Stimulated activated CD8-positive, alpha-beta memory T cell treated with anti-CD3 and anti-CD28 coated beads, Interleukin-2, amount 100 ng/mL, for 48 hours (primary cell): ENCODE measurements around the gene MYO1D.
"Not testable (repeated sequence)": the region's sequence is repeated elsewhere in the genome, so short reads cannot be mapped to it uniquely, and the experiment has no call there.

ENCODE experiments used
- DNase-seq, 2 donors: peaks; one replicate each; pipeline ENCODE4 v3.0.0-alpha.2; 2020; ENCODE audit warnings: low read depth in 2 of 2

Gene MYO1D

DNA sequence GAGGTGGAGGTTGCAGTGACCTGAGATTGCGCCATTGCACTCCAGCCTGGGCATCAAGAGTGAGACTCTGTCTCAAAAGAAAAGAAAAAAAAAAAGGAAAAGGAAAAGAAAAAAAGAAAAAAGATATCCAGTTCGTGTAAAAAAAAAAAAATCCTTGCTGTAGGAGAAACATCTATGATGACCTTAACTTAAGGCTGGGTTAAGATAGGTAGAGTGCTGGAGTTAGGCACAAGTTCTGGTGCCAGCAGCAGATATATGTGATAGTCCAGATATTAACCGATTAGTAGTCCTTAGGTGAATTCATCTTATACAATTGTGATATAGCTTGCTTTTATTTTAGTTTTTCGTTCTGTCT lies 415.4 kb downstream of the MYO1D start:
- no peak for DNase-seq

DNA sequence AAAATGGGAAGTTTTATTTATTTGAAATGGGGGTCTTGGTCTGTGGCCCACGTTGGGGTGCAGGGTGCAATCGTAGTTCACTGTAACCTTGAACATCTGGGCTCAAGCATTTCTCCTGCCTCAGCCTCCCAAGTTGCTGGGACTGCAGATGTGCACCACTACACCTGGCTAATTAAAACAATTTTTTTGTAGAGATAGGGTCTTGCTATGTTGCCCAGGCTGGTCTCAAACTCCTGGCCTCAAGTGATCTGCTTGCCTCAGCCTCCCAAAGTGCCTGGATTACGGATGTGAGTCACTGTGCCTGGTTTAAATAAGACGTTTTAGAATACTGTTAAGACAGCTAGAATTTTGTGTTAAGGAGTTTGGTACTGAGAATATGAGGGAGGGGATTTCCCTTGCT lies 416.9 kb downstream of the MYO1D start:
- no peak for DNase-seq

GRCh38 chr17:32458371-32458770 lies 418.6 kb downstream of the MYO1D start:
- no peak for DNase-seq

GRCh38 chr17:32453370-32453769 lies 423.6 kb downstream of the MYO1D start:
- no peak for DNase-seq

DNA sequence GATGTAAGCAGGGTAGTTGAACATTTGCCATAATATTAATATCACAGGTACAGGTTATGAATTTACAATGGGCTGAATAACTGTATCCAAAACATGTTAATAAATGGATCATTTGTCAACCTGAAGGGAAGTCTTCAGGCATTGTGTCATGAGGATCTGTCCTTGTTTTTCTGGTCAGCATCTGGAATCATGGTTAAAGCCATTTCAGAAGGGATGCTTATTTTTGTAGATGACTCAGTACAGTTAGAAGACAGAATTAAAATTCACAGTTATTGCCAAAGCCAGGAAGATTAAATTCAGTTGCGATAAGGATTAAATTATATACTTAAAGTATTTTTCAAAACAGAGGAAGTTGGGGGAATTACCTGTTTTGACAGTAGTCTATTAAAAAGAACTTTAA lies 424.6 kb downstream of the MYO1D start:
- no peak for DNase-seq

DNA sequence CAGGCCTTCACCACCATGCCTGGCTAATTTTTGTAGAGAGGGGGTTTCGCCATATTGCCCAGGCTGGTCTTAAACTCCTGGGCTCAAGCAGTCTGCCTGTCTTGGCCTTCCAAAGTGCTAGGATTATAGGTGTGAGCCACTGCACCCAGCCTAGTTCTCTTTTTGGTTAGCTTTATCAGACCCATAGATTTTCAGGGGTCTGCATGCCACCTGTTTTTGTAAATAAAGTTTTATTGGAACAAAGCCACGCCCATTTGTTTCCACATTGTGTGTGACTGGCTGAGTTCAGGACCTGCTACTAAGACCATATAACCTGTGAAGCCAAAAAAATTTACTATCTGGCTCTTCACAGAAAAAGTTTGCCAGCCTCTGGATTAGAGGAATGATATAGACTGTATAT lies 425.0 kb downstream of the MYO1D start:
- no peak for DNase-seq

DNA sequence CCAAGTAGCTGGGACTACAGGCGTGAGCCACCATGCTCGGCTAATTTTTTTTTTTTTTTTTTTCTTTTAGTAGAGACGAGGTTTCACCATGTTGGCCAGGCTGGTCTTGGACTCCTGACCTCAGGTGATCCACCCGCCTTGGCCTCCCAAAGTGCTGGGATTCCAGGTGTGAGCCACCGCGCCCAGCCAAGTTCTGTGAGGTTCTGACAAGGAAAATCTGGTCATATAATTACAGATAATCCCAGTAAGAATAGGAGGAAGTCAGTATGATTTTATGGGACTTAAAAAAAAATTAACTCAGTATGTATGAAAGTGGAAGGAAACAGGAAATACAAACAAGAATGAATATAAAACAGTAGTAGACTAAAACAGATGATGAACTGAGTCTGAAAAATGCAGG lies 426.5 kb downstream of the MYO1D start:
- DNase-seq = not testable (repeated sequence)

DNA sequence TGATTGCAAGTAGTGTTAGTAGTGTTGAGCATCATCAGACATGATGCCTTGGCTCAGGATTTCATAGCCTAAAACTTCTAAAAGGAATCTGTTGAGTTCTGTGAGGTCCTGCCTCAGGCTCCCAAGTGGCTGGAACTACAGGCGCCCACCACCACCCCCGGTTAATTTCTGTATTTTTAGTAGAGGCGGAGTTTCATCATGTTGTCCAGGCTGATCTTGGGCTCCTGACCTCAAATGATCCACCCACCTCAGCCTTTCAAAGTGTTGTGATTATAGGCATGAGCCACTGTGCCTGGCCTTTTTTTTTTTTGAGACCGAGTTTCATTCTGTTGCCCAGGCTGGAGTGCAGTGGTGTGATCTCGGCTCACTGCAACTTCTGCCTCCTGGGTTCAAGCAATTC lies 427.0 kb downstream of the MYO1D start:
- DNase-seq = no peak

DNA sequence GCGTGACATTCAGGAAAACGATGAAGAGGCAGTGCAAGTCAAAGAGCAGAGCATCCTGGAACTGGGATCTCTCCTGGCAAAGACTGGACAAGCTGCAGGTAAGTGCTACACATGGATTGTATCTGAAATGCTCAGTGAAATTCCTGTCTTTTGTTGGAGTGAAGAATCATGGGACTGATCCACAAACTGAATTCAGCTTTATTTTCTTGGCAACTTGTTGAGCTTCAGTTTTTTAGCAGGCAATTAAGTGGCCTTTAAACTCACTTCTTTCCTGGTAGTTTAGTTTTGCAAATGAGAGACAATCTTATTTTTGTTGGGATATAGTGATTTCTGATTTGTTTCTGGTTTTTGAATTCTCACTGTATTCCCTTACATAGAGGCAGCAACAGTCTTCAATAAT lies 430.0 kb downstream of the MYO1D start:
- no peak for DNase-seq

- DNase-seq = no peak
Measured at GRCh38 chr17:32445971-32446370, 431.0 kb downstream of the MYO1D start.

- no peak for DNase-seq
Measured at GRCh38 chr17:32445497-32445896, 431.4 kb downstream of the MYO1D start.

- peak; percentile 17 to 31 for DNase-seq
Measured at GRCh38 chr17:32445074-32445415, 431.9 kb downstream of the MYO1D start.

- peak; percentile 99 for DNase-seq
Measured at GRCh38 chr17:32444301-32445073, 432.4 kb downstream of the MYO1D start, which contains the start of gene PSMD11. TSS of gene PSMD11 (plus strand) at chr17:32444510. CDS start at chr17:32444524, 14 bp downstream.

- no peak for DNase-seq
Measured at GRCh38 chr17:32443827-32444300, 433.1 kb downstream of the MYO1D start.
